Stomach (tissue), 4 donors: ENCODE measurements around the gene SCAMP2.

ENCODE experiments used
- CTCF ChIP-seq, 7 experiments: fragments of 450-650 bp in 4 of 7; fragments of 200-600 bp in 3 of 7; sonication (generic) in 3 of 7; IDR thresholded peaks; one replicate each; pipeline ENCODE4 v1.5.1; 2016 to 2019; ENCODE audit warnings: antibody characterized with exemption in 7 of 7, control low read depth in 2 of 7, mild to moderate bottlenecking in 1 of 7
- EP300 ChIP-seq: sonication (generic); formaldehyde crosslinking; IDR thresholded peaks from one replicate; pipeline ENCODE4 v1.6.1; 2017; ENCODE audit warnings: antibody characterized with exemption
- POLR2A ChIP-seq, 4 donors: fragments of 450-650 bp; IDR thresholded peaks; one replicate each; pipeline ENCODE4 v1.6.1; 2016; ENCODE audit warnings: antibody characterized with exemption in 4 of 4, control low read depth in 2 of 4, mild to moderate bottlenecking in 1 of 4, moderate library complexity in 1 of 4

- peak in 6 of 7 experiments; percentile 84 to 98 (median 96) for TF ChIP-seq CTCF (IDR thresholded peaks at IDR 0.05)
- no peak for TF ChIP-seq POLR2A (IDR thresholded peaks at IDR 0.05)
- no peak for TF ChIP-seq EP300
Measured at GRCh38 chr15:74799856-74800558, 73.2 kb downstream of the SCAMP2 start.
